HG02642 (cell line): Measurements from ENCODE around the gene CLEC2A.
"Not testable (repeated sequence)": the region's sequence is repeated elsewhere in the genome, so short reads cannot be mapped to it uniquely, and the experiment has no call there.

Source experiments
- ATAC-seq: cut with Tn5 transposase; IDR thresholded peaks from one replicate; pipeline ENCODE4 v1.9.1; 2021; ENCODE audit warnings: mild to moderate bottlenecking; ENCODE audit not compliant: unreplicated experiment, poor library complexity

The CLEC2A gene

DNA sequence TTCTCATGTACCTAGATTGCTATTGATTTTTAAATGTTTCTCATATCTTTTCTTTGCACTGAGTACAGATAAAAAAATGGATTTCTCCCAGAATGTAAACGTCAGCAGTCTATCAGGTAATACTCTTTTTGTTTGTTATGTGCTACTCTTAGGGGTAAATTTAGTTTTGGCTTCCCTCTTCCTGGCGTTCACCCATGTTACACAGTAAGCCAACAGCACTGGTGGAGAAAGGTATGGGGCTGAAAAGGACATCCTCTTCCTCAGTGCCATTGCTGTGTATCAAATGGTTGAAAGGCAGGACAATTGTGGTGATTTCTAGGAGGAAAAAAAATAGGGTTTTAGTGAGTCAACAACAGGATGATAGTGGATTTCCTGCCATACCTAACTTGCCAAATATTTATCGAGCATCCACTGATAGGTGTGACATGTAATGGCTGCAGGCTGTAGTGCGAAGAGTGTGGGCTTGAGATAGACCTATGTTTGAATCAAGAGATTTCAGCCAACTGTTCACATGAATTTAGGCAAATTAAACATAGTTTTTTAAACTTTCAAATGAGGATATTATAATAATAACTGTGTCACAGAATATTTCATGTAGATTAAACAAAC is 43.4 kb downstream of the CLEC2A start:
- ATAC-seq = no peak

DNA sequence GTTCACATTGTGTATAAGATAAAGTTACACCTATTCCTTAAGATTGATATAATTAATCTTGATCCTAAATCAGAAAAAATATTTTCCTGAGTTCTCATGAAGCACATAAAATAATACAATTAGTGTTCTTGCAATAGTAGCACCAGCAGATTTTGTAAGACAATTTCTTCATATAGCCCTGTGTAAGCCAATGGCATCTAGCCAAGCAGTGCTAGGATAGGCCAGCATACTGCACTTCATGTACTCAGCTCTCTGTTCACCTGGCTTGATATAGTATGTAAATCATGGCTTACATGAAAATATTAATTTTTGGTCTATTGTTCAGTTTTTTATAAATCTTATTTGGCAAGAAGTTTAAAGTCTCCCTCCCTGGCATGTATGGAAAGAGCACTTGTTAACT is 49.0 kb downstream of the CLEC2A start:
- ATAC-seq = no peak

DNA sequence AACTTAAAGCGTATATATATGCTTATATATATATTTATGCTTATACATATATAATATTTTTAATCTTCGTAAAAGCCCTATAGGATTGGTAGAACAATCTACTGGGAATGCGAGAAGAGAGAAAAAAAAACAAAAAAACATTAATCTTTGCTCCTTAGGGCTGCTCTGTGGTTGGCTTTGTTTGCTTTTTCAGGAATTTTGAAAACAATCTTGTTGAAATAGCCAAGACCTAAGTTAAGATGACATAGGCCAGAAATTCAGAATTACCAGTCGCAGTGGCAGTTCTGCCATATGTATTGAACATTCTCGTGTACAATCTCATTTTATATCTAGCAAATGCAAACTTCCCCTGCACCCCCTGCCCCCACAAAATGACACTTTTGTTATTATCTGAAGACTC is 50.2 kb downstream of the CLEC2A start:
- no peak for ATAC-seq

DNA sequence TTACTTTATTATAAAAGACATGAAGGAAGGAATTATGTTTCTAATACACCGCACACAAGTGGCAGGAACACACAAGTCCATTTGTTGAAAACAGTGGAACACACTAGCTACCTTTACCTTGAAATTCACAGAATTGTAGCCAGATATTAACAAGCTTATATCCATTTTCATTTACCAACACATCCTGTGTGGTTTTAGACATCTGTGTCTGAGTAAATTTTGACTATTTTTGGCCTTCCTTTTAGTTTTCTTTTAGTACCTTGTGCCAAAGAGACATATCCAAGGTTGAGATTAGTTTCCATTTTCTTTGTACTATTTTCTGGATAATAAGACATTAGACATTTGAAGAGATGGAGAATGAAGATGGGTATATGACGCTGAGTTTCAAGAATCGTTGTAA is 50.9 kb downstream of the CLEC2A start, which contains the start of gene KLRF2:
TSS of gene KLRF2 (plus strand) at position 244 of the 400 bp plus-strand sequence. CDS start at position 351, 107 bp downstream.
- ATAC-seq = no peak

DNA sequence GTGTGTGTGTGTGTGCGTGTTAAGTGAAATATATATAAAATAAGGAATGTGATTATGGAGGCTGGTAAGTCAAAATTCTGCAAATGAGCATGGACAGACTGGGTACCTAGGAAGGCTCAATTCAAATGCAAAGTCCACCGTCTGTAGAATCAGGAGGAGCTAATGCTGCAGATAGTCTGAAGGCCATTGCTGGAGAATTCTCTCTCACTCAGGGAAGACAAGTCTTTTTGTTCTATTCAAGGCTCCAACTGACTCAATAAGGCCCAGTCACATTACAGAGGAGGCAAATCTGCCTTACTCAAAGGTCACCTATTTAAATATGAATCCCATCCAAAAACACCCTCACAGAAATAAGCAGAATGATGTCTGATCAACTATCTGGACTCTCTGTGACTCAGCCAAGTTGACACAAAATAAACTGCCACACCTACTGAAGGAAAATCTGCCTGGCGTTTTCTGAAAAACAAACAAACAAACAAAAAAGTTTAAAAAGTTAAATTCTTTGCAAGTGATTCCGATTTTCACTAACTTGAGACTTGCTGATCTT is 51.6 kb downstream of the CLEC2A start:
- no peak for ATAC-seq

DNA sequence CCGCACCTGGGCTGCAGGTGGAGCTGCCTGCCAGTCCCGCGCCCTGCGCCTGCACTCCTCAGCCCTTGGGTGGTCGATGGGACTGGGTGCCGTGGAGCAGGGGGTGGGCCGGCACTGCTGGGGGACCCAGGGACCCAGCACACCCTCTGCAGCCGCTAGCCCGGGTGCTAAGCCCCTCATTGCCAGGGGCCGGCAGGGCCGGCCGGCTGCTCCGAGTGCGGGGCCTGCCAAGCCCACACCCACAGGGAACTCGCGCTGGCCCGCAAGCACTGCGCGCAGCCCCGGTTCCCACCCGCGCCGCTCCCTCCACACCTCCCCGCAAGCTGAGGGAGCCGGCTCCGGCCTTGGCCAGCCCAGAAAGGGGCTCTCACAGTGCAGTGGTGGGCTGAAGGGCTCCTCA is 56.0 kb downstream of the CLEC2A start:
- ATAC-seq = not testable (repeated sequence)

- ATAC-seq = no peak
These were observed 59.4 kb downstream of the CLEC2A start for GRCh38 chr12:9872742-9873141.

GRCh38 chr12:9872162-9872561 is 60.0 kb downstream of the CLEC2A start:
- ATAC-seq = no peak

DNA sequence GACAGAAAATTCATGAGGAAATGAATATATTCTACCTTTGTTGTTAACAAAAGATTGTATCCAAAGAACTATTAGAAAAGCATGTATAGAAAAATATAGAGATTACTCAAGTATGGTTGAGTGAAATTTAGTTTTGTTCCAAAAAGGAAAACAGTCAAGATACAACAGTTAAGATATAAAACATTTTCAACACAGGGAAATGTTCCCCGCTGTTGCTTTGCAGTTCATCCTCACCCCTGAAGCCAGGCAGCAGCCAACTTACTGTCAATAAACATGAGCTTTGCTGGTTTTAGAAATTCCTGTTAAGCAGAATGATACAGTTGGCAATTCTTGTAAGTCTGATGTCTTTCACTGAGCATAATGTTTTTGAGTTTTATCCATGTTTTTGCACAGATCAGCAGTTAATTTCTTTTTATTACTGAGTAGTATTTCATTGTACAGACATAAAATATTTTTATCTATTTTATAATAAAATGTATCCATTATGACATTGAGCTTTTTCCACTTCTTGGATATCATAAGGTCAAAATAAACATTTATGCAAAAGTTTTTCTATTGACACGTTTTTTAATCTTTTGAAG is 61.8 kb downstream of the CLEC2A start:
- no peak for ATAC-seq

- ATAC-seq = no peak
These were observed 62.6 kb downstream of the CLEC2A start, which contains the start of gene CLEC2B for GRCh38 chr12:9869307-9870161. CLEC2B (minus strand) TSS chr12:9869354.

- ATAC-seq = no peak
These were observed 63.2 kb downstream of the CLEC2A start for GRCh38 chr12:9868951-9869306.

DNA sequence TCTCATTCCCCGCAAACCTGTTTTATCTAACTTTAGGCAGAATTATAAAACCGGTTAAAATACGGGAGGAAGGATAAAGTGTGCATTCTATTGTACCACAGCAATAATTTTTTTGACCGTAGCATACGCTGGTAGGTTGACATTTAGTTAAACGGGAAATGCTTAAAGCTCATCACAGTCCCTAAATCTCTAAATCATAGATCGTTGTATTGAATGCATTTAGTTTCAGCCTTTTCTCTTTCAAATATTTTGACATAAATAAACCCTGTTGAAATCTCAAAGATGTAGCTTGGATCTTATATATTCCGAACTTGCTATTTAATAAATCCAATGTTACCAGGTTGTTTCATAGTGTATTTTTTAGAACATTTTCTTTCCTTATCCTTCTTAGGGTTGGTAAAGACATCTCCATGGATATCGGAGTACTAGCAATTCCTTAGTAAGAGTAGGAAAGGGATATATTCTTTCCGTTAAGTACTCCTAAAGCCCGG is 63.8 kb downstream of the CLEC2A start:
- no peak for ATAC-seq

- ATAC-seq = no peak
These were observed 64.6 kb downstream of the CLEC2A start for GRCh38 chr12:9867531-9867930.

DNA sequence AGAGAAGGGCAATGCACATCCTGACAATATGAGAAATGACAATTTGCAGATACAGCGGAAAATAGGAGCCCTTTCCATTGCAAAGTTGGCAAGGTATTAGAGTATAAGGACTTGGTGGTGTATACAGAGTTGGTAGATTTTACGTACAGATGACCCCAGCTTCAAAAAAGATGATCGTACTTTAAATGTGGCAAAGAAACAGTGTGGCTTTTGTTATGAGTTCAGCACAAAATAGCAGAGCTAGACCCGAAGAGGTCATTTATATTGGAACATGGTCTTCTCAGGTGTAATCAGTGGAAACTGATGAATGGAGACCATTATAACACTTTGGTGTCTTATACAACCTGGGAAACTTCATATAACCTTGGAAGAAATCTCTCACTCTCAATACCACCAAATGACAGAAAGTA is 65.3 kb downstream of the CLEC2A start:
- ATAC-seq = no peak

GRCh38 chr12:9864913-9865675 is 67.1 kb downstream of the CLEC2A start:
- no peak for ATAC-seq
